HEK293 (cell line): Measurements from ENCODE around the gene NEFH.

Experiments used
- BCL11A ChIP-seq: fragments of 450-650 bp; formaldehyde crosslinking; IDR thresholded peaks from 2 replicates; pipeline ENCODE4 v1.5.1; 2016; ENCODE audit warnings: low read depth, missing biosample characterization, missing genetic modification characterization
- CTCF ChIP-seq: fragments of 450-650 bp; formaldehyde crosslinking; IDR thresholded peaks from 2 replicates; pipeline ENCODE4 v1.5.1; 2016; ENCODE audit warnings: missing biosample characterization, missing genetic modification characterization
- SP2 ChIP-seq: fragments of 450-650 bp; formaldehyde crosslinking; IDR thresholded peaks from 2 replicates; pipeline ENCODE4 v1.5.1; 2016; ENCODE audit warnings: missing biosample characterization, missing genetic modification characterization
- ZNF48 ChIP-seq: fragments of 450-650 bp; formaldehyde crosslinking; IDR thresholded peaks from 2 replicates; pipeline ENCODE4 v1.5.1; 2016; ENCODE audit warnings: missing biosample characterization, missing genetic modification characterization
- ZNF660 ChIP-seq: fragments of 450-650 bp; IDR thresholded peaks from 2 replicates; pipeline ENCODE4 v1.5.1; 2018; ENCODE audit warnings: missing biosample characterization, mild to moderate bottlenecking, missing genetic modification characterization
- ZNF707 ChIP-seq: fragments of 450-650 bp; formaldehyde crosslinking; IDR thresholded peaks from 2 replicates; pipeline ENCODE4 v1.5.1; 2016; ENCODE audit warnings: missing biosample characterization, missing genetic modification characterization

- TF ChIP-seq SP2 (tag by site-specific recombination) (no peak), CTCF (tag by site-specific recombination) (no peak), ZNF660 (no peak), ZNF707 (tag by site-specific recombination) (no peak), ZNF48 (tag by site-specific recombination) (no peak), BCL11A (tag by site-specific recombination) (no peak)
Observed at GRCh38 chr22:29482726-29483125, 2.7 kb downstream of the NEFH start.
